ENCODE results near the gene UBAC1.
A peak's percentile ranks its signal among the peaks of the same experiment; 100 is the strongest.

Gene UBAC1

DNA sequence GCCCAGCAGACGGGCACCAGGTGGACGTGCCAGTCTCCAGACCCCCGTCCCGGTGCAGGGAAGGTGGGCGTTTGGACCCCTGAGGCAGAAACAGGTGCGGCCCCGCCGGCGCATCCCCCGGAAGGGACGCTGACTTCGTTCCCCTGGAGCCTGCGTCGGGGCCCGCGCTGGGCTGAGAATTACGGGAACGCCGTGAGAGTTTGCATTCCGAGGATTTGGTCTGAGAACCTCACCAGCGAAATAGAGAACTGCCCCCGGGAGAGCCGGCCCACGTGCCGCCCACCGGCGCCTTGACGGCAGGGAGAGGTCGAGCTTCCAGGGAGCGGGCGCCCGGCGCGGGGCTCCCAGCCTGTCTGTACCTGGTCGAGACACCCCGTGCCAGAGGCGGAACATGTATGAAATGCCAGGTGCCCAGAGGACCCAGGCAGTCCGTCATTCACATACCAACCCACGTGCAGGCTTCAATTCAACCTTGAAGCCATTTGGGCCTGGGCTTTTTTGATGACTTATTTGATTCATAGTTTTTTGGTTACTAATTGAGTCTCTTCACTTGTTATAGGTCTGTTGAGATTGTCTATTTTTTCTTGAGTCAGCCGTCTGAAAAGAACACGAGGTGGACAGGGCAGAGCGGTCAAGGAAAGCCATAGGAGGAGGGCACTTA, 53.0 kb downstream of the UBAC1 start:
- Histone ChIP-seq H3K9me3 (ENCODE audit: control insufficient read depth, insufficient read depth, low read length) (no peaks in the 10 kb centered on the region; the same call in 1 of the 2 replicates), H3K36me3 (ENCODE audit: insufficient read depth, low read length) (no peaks in the 10 kb centered on the region), H3K4me1 (ENCODE audit: insufficient read depth, low read length) (peaks cover 5% of the 10 kb centered on the region; the same call in 1 of the 2 replicates), H3K9ac (ENCODE audit: low read depth, low read length) (peak overlapping the region; percentile 83)

DNA sequence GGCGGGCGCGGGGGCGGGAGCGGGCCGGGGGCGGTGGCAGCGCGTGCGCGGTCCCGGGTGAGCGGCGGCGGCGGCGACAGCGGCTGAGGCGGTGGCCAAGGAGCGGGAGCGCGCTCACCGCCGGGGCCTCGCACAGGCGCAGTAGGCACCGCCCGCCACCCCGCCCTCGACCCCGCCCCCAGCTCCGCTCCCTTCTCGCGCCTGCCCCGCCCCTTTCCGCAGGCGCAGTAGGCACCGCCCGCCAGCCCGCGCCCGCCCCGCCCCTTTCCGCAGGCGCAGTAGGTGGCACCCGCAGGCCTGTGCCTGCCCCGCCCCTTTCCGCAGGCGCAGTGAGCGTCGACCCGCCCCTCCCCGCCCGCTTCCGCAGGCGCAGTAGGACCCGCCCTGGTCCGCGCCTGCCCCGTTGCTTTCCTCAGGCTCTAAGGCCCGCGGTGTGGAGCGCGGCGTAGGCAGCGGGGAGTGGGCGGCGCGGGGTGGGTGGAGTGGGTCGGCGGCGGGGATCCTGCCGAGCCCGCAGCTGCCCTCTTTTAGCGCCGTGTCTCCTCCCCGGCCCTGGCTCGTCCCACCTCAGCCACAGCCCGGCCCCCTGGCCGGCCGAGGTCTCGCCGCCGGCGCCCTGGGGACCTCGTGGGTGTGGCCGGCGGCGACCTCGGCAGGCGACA, 53.6 kb downstream of the UBAC1 start, which contains the start of gene CAMSAP1:
Gene CAMSAP1, minus strand, starts transcription at position 116 of the 662 bp plus-strand sequence. CDS start 387 bp downstream, outside the sequence.
- H3K9me3 ChIP-seq (ENCODE audit: control insufficient read depth, insufficient read depth, low read length), result no peaks in the 10 kb centered on the region; the same call in 1 of the 2 replicates
- H3K9ac ChIP-seq (ENCODE audit: low read depth, low read length), result peak within 1 kb of the TSS; percentile 83
- no peaks in the 10 kb centered on the region for H3K36me3 ChIP-seq (ENCODE audit: insufficient read depth, low read length)
- H3K4me1 ChIP-seq (ENCODE audit: insufficient read depth, low read length), result peaks cover 5% of the 10 kb centered on the region; the same call in 1 of the 2 replicates

DNA sequence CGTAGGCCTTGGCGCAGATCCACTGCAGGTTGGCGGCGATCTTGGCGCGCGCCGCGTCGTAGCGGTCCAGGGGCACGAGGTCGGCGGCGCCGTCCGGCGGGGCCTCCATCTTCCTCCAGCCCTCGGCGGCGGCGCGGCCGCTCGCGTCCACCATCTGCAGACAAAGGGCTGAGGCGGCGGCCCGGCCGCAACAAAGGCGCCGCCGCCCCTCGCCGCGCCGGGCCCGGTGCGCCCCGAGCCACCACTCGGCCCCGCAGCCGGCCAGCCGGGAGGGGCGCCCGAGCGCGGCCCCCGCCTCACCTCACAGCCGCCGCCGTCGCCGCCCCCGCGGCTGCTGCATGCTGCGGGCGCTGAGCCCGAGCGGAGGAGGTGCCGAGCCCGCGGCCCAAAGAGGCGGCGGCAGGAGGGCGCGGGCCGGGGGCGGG, 54.2 kb downstream of the UBAC1 start:
- no peaks in the 10 kb centered on the region for H3K36me3 ChIP-seq (ENCODE audit: insufficient read depth, low read length)
- H3K4me1 ChIP-seq (ENCODE audit: insufficient read depth, low read length), result peaks cover 5% of the 10 kb centered on the region; the same call in 1 of the 2 replicates

GRCh38 chr9:135906291-135907005, 54.7 kb downstream of the UBAC1 start:
- H3K4me1 ChIP-seq (ENCODE audit: insufficient read depth, low read length), result peaks cover 5% of the 10 kb centered on the region; the same call in 1 of the 2 replicates
- peak overlapping the region; percentile 78 for H3K9ac ChIP-seq (ENCODE audit: low read depth, low read length)
- H3K36me3 ChIP-seq (ENCODE audit: insufficient read depth, low read length), result no peaks in the 10 kb centered on the region
- no peaks in the 10 kb centered on the region; the same call in 1 of the 2 replicates for H3K9me3 ChIP-seq (ENCODE audit: control insufficient read depth, insufficient read depth, low read length)

More for the DNA sequence above, 54.2 kb downstream of the UBAC1 start:
- Histone ChIP-seq H3K9me3 (ENCODE audit: control insufficient read depth, insufficient read depth, low read length) (no peaks in the 10 kb centered on the region; the same call in 1 of the 2 replicates), H3K9ac (ENCODE audit: low read depth, low read length) (peak overlapping the region; percentile 78)

GRCh38 chr9:135905380-135906258, 55.6 kb downstream of the UBAC1 start:
- no peaks in the 10 kb centered on the region; the same call in 1 of the 2 replicates for H3K9me3 ChIP-seq (ENCODE audit: control insufficient read depth, insufficient read depth, low read length)
- peak overlapping the region; percentile 78 for H3K9ac ChIP-seq (ENCODE audit: low read depth, low read length)
- H3K36me3 ChIP-seq (ENCODE audit: insufficient read depth, low read length), result no peaks in the 10 kb centered on the region
- H3K4me1 ChIP-seq (ENCODE audit: insufficient read depth, low read length), result peaks cover 5% of the 10 kb centered on the region; the same call in 1 of the 2 replicates

DNA sequence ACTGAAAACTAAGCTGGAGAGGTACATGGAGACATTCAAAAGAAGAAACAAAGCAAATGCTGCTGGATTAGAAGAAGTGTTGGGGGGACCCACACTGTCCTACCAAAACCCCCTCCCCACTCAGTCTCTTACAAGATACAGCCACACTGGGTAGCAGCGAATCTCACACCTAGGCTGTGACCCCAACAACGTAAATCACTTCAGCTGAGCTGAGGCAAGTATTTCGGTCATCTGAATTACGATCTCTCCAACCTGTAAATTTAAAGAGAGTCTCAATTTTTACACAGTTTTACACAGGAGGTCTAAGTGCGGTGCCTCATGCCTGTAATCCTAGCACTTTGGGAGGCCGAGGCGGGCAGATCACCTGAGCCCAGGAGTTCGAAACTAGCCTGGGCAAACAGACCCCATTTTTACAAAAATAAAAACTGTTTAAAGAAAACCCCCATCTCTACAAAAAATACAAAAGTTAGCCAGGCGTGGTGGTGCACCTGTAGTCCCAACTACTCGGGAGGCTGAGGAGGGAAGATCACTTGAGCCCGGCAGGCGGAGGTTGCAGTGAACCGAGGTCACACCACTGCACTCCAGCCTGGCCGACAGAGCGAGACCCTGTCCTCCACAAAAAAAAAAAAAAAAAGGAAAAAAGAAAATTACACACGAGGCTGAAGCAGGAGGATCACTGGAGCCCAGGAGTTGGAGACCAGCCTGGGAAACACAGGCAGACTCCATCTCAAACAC, 57.2 kb downstream of the UBAC1 start:
- Histone ChIP-seq H3K9me3 (ENCODE audit: control insufficient read depth, insufficient read depth, low read length) (peaks cover 6% of the 10 kb centered on the region; the same call in 1 of the 2 replicates), H3K9ac (ENCODE audit: low read depth, low read length) (no peak overlapping the region), H3K36me3 (ENCODE audit: insufficient read depth, low read length) (no peaks in the 10 kb centered on the region), H3K4me1 (ENCODE audit: insufficient read depth, low read length) (peaks cover 5% of the 10 kb centered on the region; the same call in 1 of the 2 replicates)

- no peak overlapping the region for H3K9ac ChIP-seq (ENCODE audit: low read depth, low read length)
- H3K9me3 ChIP-seq (ENCODE audit: control insufficient read depth, insufficient read depth, low read length), result peaks cover 12% of the 10 kb centered on the region; the same call in 1 of the 2 replicates
- peaks cover 5% of the 10 kb centered on the region; the same call in 1 of the 2 replicates for H3K4me1 ChIP-seq (ENCODE audit: insufficient read depth, low read length)
- H3K36me3 ChIP-seq (ENCODE audit: insufficient read depth, low read length), result no peaks in the 10 kb centered on the region
Observed at GRCh38 chr9:135903358-135903656, 57.9 kb downstream of the UBAC1 start.

DNA sequence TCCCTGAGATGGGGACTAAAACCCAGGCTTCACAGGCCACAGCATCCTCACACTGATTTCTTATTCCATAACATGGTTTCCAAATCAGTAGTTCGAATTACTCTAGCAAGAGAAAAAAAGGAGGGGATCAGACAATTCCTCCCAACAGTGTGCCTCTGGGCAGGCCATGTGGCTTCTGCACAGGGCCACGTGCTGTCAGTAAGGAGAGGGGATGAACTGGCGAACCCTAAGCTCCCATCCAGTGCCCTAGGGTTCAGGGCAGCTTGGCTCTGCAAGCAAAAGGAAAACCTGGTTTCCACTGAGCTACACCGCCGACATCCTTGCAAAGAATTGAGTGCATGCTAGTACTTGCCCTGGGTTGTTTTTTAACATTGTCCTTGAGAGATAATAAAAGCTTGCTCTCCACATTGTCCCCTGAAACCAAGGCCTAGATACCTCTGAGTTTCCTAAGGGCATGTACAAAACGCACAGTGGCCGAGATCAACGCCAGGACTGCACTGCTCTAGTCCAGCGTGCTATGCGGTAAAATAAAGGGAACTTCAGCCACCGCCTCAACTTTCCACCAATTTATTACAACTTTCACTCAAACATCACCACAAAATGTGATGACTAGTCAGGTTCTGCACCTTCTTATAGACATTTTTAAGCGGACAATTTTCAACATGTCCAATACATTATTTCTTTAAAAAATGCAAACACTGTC, 58.4 kb downstream of the UBAC1 start:
- Histone ChIP-seq H3K36me3 (ENCODE audit: insufficient read depth, low read length) (no peaks in the 10 kb centered on the region), H3K9ac (ENCODE audit: low read depth, low read length) (no peak overlapping the region), H3K4me1 (ENCODE audit: insufficient read depth, low read length) (peaks cover 5% of the 10 kb centered on the region; the same call in 1 of the 2 replicates)

DNA sequence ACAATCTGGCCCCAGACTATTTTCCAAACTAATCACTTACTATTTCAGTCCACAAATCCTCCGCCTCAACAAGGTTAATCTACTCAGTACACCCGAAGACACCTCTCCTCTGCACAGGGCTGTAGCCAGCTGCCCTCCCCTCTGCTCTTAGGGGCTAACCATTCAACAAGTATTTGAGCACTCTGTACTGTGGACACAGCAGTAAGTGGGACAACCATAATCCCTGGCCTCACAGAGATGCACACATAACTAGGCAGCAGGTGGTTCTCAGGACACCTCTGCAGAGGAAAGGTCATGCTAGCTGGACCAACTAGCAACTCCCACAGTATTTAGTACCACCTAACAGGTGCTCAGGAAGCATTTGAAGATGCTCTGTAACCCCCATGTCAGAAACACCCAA, 59.3 kb downstream of the UBAC1 start:
- Histone ChIP-seq H3K4me1 (ENCODE audit: insufficient read depth, low read length) (peaks cover 5% of the 10 kb centered on the region; the same call in 1 of the 2 replicates), H3K9ac (ENCODE audit: low read depth, low read length) (no peak overlapping the region), H3K9me3 (ENCODE audit: control insufficient read depth, insufficient read depth, low read length) (peaks cover 12% of the 10 kb centered on the region; the same call in 1 of the 2 replicates), H3K36me3 (ENCODE audit: insufficient read depth, low read length) (no peaks in the 10 kb centered on the region)

More for the DNA sequence above, 58.4 kb downstream of the UBAC1 start:
- H3K9me3 ChIP-seq (ENCODE audit: control insufficient read depth, insufficient read depth, low read length), result peaks cover 12% of the 10 kb centered on the region; the same call in 1 of the 2 replicates

DNA sequence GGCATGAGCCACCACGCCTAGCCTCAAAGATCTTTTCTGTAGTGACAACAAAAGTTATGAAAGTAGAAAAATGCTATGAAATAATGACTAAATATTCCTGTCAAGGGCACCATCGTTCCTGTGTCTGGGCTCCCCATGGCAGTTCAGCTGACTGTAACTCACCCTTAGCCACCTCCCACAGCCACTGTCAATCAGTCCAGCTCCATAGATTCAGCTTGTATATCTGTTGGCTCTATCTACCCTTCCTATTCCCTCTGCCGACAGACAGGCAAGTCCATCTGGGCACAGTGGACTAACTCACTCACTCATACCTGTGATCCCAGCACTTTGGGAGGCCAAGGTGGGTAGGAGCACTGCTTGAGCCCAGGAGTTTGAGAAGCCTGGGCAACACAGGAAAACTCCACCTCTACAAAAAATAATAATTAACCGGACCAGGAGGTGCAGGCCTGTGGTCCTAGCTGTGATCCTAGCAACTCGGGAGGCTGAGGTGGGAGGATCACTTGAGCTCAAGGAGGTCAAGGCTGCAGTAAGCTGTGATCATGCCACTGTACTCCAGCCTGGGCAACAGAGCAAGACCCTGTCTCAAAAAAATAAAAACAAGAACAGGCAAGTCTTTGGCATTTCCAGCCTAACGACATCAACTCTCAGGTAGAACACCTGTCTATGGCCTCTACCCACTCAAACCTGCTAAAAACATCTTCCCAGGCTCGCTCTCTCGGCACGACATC, 60.0 kb downstream of the UBAC1 start:
- Histone ChIP-seq H3K4me1 (ENCODE audit: insufficient read depth, low read length) (peaks cover 5% of the 10 kb centered on the region; the same call in 1 of the 2 replicates), H3K9me3 (ENCODE audit: control insufficient read depth, insufficient read depth, low read length) (peaks cover 13% of the 10 kb centered on the region; the same call in 1 of the 2 replicates), H3K36me3 (ENCODE audit: insufficient read depth, low read length) (no peaks in the 10 kb centered on the region)

GRCh38 chr9:135898634-135899407, 62.4 kb downstream of the UBAC1 start:
- Histone ChIP-seq H3K4me1 (ENCODE audit: insufficient read depth, low read length) (no peaks in the 10 kb centered on the region), H3K9ac (ENCODE audit: low read depth, low read length) (no peak overlapping the region), H3K9me3 (ENCODE audit: control insufficient read depth, insufficient read depth, low read length) (peaks cover 23% of the 10 kb centered on the region; the same call in 1 of the 2 replicates), H3K36me3 (ENCODE audit: insufficient read depth, low read length) (no peaks in the 10 kb centered on the region)

More for the DNA sequence above, 60.0 kb downstream of the UBAC1 start:
- no peak overlapping the region for H3K9ac ChIP-seq (ENCODE audit: low read depth, low read length)
